Kidney epithelial cell (primary cell): ENCODE data around the gene CEP68. TPM values are rescaled to one million over a fixed set of nuclear protein-coding genes. Genes with fewer than 3 reads are reported as not detected.
A peak's percentile ranks its signal among the peaks of the same experiment; 100 is the strongest.

Experiments
- DNase-seq: peaks from one replicate; pipeline ENCODE4 v3.0.0-alpha.2; 2010; ENCODE audit warnings: low read depth
- H3K27me3 ChIP-seq: 2 replicates; pipeline ENCODE4 v1.6.0; 2011; ENCODE audit warnings: low read length; ENCODE audit not compliant: control insufficient read depth, insufficient read depth
- H3K36me3 ChIP-seq: 2 replicates; pipeline ENCODE4 v1.5.1; 2011; ENCODE audit warnings: low read length; ENCODE audit not compliant: control insufficient read depth, insufficient read depth
- H3K4me3 ChIP-seq: 2 replicates; pipeline ENCODE4 v1.5.1; 2011; ENCODE audit warnings: low read depth, mild to moderate bottlenecking, control low read depth, low read length
- total RNA-seq: library from RNA; depleted of rRNA; stranded (reverse); fragments of >200 nt; gene quantifications from 2 replicates; pipeline ENCODE4 v1.2.3, GENCODE V29; 2015
- TF ChIP-seq, protein P1 (sequence below): IDR thresholded peaks from 2 replicates; pipeline ENCODE4 v1.5.1; 2011; ENCODE audit warnings: mild to moderate bottlenecking, moderate library complexity, low read length, control low read depth, inconsistent platforms; ENCODE audit not compliant: insufficient read depth, poor library complexity, severe bottlenecking

CEP68 gene
- total RNA-seq, 1 donor from 2014 or later: 5.2 TPM

DNA sequence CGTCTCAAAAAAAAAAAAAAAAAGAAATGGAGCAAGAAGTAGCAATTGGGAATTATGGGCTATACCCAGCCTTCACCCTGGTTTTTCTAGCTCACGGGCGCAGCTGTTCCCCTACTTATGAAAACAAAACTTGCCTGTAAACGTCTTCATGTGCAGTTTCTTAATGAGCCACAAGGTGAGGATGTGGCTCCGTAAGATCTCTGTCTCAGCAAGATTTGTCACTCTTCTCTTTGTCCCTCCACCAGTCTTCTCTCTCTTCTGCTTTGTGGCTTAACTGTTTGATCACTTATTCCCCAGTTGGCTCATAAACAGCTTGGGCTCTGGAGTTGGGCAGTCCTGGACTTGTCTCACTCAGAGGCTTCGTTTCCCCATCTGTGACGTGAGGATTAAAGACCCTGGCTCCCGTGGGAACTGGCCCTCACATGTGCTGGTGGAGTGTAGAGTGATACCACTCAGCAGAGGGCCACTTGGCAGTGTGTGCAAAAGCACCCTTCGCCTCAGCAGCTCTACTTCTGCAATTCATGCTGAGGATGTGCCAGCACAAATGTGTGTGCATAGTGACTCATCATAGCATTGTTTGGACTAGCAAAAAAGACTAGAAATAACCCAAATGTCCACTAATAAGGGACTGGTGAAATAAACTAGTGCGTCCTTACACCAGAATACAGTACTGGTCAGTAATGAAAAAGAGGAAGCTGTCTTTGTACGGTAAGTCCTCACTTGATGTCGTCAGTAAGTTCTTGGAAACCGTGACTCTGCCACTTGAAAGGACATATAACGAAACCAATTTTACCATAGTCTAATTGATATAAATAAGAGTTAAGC lies 8.7 kb downstream of the CEP68 start:
- no peaks in the 10 kb centered on the region for H3K27me3 ChIP-seq
- DNase-seq: no peak
- no peaks in the 10 kb centered on the region for H3K36me3 ChIP-seq
- H3K4me3 ChIP-seq: no peak overlapping the region
- TF ChIP-seq, protein P1, sequence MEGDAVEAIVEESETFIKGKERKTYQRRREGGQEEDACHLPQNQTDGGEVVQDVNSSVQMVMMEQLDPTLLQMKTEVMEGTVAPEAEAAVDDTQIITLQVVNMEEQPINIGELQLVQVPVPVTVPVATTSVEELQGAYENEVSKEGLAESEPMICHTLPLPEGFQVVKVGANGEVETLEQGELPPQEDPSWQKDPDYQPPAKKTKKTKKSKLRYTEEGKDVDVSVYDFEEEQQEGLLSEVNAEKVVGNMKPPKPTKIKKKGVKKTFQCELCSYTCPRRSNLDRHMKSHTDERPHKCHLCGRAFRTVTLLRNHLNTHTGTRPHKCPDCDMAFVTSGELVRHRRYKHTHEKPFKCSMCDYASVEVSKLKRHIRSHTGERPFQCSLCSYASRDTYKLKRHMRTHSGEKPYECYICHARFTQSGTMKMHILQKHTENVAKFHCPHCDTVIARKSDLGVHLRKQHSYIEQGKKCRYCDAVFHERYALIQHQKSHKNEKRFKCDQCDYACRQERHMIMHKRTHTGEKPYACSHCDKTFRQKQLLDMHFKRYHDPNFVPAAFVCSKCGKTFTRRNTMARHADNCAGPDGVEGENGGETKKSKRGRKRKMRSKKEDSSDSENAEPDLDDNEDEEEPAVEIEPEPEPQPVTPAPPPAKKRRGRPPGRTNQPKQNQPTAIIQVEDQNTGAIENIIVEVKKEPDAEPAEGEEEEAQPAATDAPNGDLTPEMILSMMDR: peak; percentile 65

DNA sequence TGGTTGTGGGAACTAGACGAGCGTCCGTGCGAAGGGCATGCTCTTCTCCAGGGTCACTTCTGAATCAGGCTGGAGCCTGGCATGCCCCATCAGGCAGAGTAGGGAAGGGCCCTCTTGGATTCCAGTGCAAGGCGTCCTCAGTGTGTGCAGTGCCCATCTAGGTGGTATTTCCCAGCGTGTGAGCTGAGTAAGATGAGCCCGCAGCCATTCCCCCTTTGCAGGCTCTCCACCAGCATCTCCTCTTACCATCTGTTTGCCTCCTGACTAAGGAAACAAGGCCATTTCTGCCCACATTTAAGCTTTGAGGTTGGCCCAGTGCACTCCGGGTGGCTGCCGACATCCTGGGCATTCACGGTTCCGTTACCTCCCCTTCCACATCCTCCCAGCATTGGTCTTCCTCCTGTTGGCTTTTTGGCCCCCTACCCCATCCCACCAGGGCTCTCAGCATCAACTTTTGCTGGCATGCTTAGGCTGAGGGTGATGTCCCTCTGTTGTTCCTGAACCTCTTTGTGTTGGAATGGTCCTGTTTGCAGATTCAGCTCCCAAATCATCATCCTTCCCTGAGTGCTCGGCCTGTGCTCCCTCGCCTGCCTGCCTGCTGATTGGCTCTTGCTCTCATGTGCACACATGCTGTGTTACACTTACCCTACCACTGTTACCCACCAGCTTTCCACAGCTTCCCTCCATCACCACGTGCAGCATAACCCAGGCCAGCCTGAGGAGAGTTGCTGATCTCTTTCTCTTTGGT lies 11.8 kb downstream of the CEP68 start:
- no peaks in the 10 kb centered on the region for H3K27me3 ChIP-seq
- H3K4me3 ChIP-seq: no peak overlapping the region
- peaks cover 1% of the 10 kb centered on the region for H3K36me3 ChIP-seq
- TF ChIP-seq, protein P1: no peak
- no peak for DNase-seq

DNA sequence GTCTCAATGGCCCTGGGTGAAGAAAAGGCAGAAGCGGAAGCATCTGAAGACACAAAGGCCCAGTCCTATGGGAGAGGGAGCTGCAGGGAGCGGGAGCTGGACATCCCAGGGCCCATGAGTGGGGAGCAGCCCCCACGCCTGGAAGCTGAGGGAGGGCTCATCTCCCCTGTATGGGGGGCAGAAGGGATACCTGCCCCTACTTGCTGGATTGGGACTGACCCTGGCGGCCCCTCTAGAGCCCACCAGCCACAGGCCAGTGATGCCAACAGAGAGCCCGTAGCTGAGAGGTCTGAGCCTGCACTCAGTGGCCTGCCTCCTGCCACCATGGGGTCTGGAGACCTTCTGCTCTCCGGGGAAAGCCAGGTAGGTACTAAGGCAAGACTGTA lies 13.2 kb downstream of the CEP68 start:
- TF ChIP-seq, protein P1: no peak
- peaks cover 1% of the 10 kb centered on the region for H3K36me3 ChIP-seq
- no peak overlapping the region for H3K4me3 ChIP-seq
- no peak for DNase-seq
- H3K27me3 ChIP-seq: no peaks in the 10 kb centered on the region

DNA sequence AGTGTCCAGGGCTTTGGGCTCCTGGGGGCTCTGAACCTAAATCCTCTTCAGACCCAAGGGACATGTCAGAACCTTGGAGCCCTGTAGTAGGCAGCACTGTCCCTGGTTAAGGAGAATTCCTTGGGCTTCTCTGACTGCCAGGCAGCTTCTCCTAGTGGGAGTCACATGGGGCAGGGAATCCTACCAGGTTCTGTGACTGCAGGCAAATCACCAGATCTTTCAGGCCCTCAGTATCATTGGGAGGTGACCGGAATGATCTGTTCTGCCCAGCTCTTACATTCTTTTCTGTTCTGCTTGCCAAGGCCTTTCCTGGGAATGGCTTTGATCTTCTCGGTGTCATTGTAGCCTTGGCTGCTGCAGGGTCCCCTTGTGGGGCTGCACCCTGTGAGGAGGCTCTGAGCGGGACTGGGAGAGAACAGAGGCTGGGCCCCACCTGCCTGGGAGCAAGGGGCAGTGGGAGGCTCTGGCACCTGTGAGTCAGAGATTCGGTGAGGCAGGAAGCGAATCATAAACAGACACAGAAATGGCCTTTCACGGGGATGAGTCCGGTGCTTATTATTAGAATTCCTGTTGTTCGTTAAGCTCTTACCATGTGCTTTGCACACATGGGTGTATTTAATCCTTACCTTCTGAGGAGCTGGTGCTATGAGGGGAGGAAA lies 14.1 kb downstream of the CEP68 start:
- H3K4me3 ChIP-seq: no peak overlapping the region
- H3K36me3 ChIP-seq: peaks cover 1% of the 10 kb centered on the region
- no peaks in the 10 kb centered on the region for H3K27me3 ChIP-seq
- TF ChIP-seq, protein P1: peak; percentile 37
- no peak for DNase-seq

DNA sequence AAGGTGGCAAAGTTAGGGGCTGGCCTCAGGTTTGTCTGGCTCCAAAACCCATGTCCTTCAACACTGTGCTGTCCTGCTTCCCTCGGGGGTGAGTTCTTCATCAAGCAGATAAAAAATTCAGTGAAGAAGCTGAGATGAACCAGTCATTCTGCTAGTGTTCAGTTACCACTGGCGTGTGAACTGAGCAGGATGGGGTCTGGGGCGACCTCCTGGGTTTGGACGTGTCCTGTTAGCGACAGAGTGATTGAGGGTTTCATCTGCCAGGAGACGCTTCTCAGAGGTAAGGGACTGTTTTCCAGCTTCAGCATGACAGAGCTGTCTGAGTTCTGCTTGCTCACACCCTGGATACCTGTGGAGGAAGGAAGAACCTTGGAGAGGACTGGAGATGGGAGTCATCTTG lies 14.6 kb downstream of the CEP68 start:
- Histone ChIP-seq H3K36me3 (peaks cover 1% of the 10 kb centered on the region), H3K4me3 (no peak overlapping the region), H3K27me3 (no peaks in the 10 kb centered on the region)
- TF ChIP-seq, protein P1: no peak
- DNase-seq: no peak
